ENCODE measurements around the gene COL5A3. TPM values are rescaled to one million over a fixed set of nuclear protein-coding genes. Genes with fewer than 3 reads are reported as not detected.

Gene COL5A3
- total and polyA plus RNA-seq, 2 of the 13 experiments (the other 11 are each of a cell fraction or from before 2014, with no cell fraction given): 0.02 TPM; not detected in 1

GRCh38 chr19:9936326-9937000, 73.8 kb downstream of the COL5A3 start, which contains the start of gene OLFM2:
Gene OLFM2 (minus strand): TSS chr19:9936515. CDS start chr19:9936366, 149 bp downstream.
- in situ Hi-C loops (cut with HindIII; ENCODE audit: extremely low pct_ligation_motif_present, low pct_unique_long_range_greater_than_20kb): loop anchor here (5.0 to 10.0 kb wide), 3 partner anchors 91 to 458 kb away; partner anchors contain the start of gene S1PR2
- no peak for DNase-seq (ENCODE audit: low spot score)
- peak within 1 kb of the TSS in 2 of 3 experiments; percentile 39 to 50; a peak in 3 of 6 replicates for H3K4me3 ChIP-seq (replicated peaks in 1 of 3; ENCODE audit: insufficient read depth in 1 of 3, low read depth in 2 of 3, low read length in 3 of 3)
- peaks cover 0 to 21% of the 10 kb centered on the region in 2 experiments; a peak in 3 of 5 replicates for H3K27me3 ChIP-seq (ENCODE audit: control insufficient read depth in 1 of 2, insufficient read depth in 2 of 2, low read length in 2 of 2)
- peak within 1 kb of the TSS; percentile 27; the same call in 1 of the 2 replicates for H3K4me2 ChIP-seq (ENCODE audit: low read depth, low read length)
- no peak for FAIRE-seq
- peaks cover 7% of the 10 kb centered on the region for H3K4me1 ChIP-seq (ENCODE audit: insufficient read depth, low read length)
- WGBS (ENCODE audit: low lambda C conversion rate): 18% methylated on average over 13 of the region's 62 CpGs
- ATAC-seq: no peak
- no peaks in the 10 kb centered on the region for H3K9me3 ChIP-seq (ENCODE audit: low read length)
- POLR2A ChIA-PET: no interaction called here
- no peak for TF ChIP-seq POGZ (CRISPR knock-in tag; IDR thresholded peaks at IDR 0.05)
- TF ChIP-seq ZFP82 (CRISPR knock-in tag; IDR thresholded peaks at IDR 0.05; ENCODE audit: borderline replicate concordance): no peak
- TF ChIP-seq ZNF740 (CRISPR knock-in tag; IDR thresholded peaks at IDR 0.05): no peak
- TF ChIP-seq CBX1 (IDR thresholded peaks at IDR 0.05; ENCODE audit: low read depth): no peak
- TF ChIP-seq ZNF24 (IDR thresholded peaks at IDR 0.05): no peak
- intact Hi-C loops (cut with micrococcal nuclease; ENCODE audit: unreplicated experiment): no loop called here
- H2AFZ ChIP-seq (ENCODE audit: low read length): no peak within 1 kb of the TSS
- H3K27ac ChIP-seq (ENCODE audit: extremely low read length, insufficient read depth, low read length): no peak within 1 kb of the TSS
- BruUV-seq (replicated peaks): no TSS peak
- CTCF ChIA-PET (ENCODE audit: low intra/inter-chr PET ratio, low total read pairs): no interaction called here
- H3K9ac ChIP-seq (ENCODE audit: insufficient read depth, low read depth, low read length): no peak within 1 kb of the TSS
- no peaks in the 10 kb centered on the region for H4K20me1 ChIP-seq (ENCODE audit: insufficient read depth, low read length)
- no peaks in the 10 kb centered on the region for H3K36me3 ChIP-seq (replicated peaks in 1 of 2; ENCODE audit: control insufficient read depth in 1 of 2, insufficient read depth in 2 of 2, low read length in 2 of 2)
- H3K79me2 ChIP-seq (ENCODE audit: insufficient read depth, low read length): no peaks in the 10 kb centered on the region
